ENCODE results near the gene SF3A1.

The SF3A1 gene

GRCh38 chr22:30320021-30320556, 36.6 kb downstream of the SF3A1 start:
- Histone ChIP-seq H3K27ac (peak overlapping the region; percentile 83), H3K4me3 (ENCODE audit: low read depth in 1 of 2, low read length in 1 of 2) (no peak overlapping the region), H3K9me3 (no peaks in the 10 kb centered on the region), H3K36me3 (no peaks in the 10 kb centered on the region), H3K27me3 (no peaks in the 10 kb centered on the region), H3K4me1 (ENCODE audit: control insufficient read depth in 1 of 2, insufficient read depth in 1 of 2, low read depth in 1 of 2, low read length in 1 of 2) (peaks cover 69 to 70% of the 10 kb centered on the region in 2 experiments)
- no peak for TF ChIP-seq CTCF (IDR thresholded peaks at IDR 0.05)

- Histone ChIP-seq H3K4me1 (ENCODE audit: control insufficient read depth in 1 of 2, insufficient read depth in 1 of 2, low read depth in 1 of 2, low read length in 1 of 2) (peaks cover 62 to 68% of the 10 kb centered on the region in 2 experiments), H3K27ac (peak overlapping the region; percentile 83), H3K36me3 (no peaks in the 10 kb centered on the region), H3K27me3 (no peaks in the 10 kb centered on the region), H3K4me3 (ENCODE audit: low read depth in 1 of 2, low read length in 1 of 2) (peak overlapping the region; percentile 22 to 28), H3K9me3 (no peaks in the 10 kb centered on the region)
- TF ChIP-seq CTCF (IDR thresholded peaks at IDR 0.05): no peak
Measured at GRCh38 chr22:30318799-30319419, 37.8 kb downstream of the SF3A1 start.

GRCh38 chr22:30317778-30318177, 38.9 kb downstream of the SF3A1 start:
- Histone ChIP-seq H3K4me1 (ENCODE audit: control insufficient read depth in 1 of 2, insufficient read depth in 1 of 2, low read depth in 1 of 2, low read length in 1 of 2) (peaks cover 57 to 74% of the 10 kb centered on the region in 2 experiments), H3K36me3 (no peaks in the 10 kb centered on the region)

GRCh38 chr22:30315962-30316576, 40.6 kb downstream of the SF3A1 start:
- H3K4me3 ChIP-seq (ENCODE audit: low read depth in 1 of 2, low read length in 1 of 2): no peak overlapping the region
- peaks cover 73 to 85% of the 10 kb centered on the region in 2 experiments for H3K4me1 ChIP-seq (ENCODE audit: control insufficient read depth in 1 of 2, insufficient read depth in 1 of 2, low read depth in 1 of 2, low read length in 1 of 2)

More at GRCh38 chr22:30317778-30318177, 38.9 kb downstream of the SF3A1 start:
- no peaks in the 10 kb centered on the region for H3K9me3 ChIP-seq
- peak overlapping the region; percentile 83 for H3K27ac ChIP-seq
- H3K4me3 ChIP-seq (ENCODE audit: low read depth in 1 of 2, low read length in 1 of 2): no peak overlapping the region
- H3K27me3 ChIP-seq: no peaks in the 10 kb centered on the region
- no peak for TF ChIP-seq CTCF (IDR thresholded peaks at IDR 0.05)

GRCh38 chr22:30314915-30315314, 41.8 kb downstream of the SF3A1 start:
- Histone ChIP-seq H3K36me3 (no peaks in the 10 kb centered on the region), H3K4me3 (ENCODE audit: low read depth in 1 of 2, low read length in 1 of 2) (no peak overlapping the region), H3K9me3 (no peaks in the 10 kb centered on the region), H3K27me3 (no peaks in the 10 kb centered on the region), H3K27ac (peak overlapping the region; percentile 36), H3K4me1 (ENCODE audit: control insufficient read depth in 1 of 2, insufficient read depth in 1 of 2, low read depth in 1 of 2, low read length in 1 of 2) (peaks cover 73 to 87% of the 10 kb centered on the region in 2 experiments)
- no peak for TF ChIP-seq CTCF (IDR thresholded peaks at IDR 0.05)

More at GRCh38 chr22:30315962-30316576, 40.6 kb downstream of the SF3A1 start:
- Histone ChIP-seq H3K36me3 (no peaks in the 10 kb centered on the region), H3K27me3 (no peaks in the 10 kb centered on the region), H3K9me3 (no peaks in the 10 kb centered on the region), H3K27ac (no peak overlapping the region)
- no peak for TF ChIP-seq CTCF (IDR thresholded peaks at IDR 0.05)
